ENCODE results near the gene PIP4K2A. TPM values are rescaled to one million over a fixed set of nuclear protein-coding genes. Genes with fewer than 3 reads are reported as not detected.
A peak's percentile ranks its signal among the peaks of the same experiment; 100 is the strongest.

Gene PIP4K2A
- total and polyA plus RNA-seq, 2 of the 13 experiments (the other 11 are each of a cell fraction or from before 2014, with no cell fraction given), result 9.1 to 22.6 TPM

GRCh38 chr10:22713853-22714478 is 412 bp downstream of the PIP4K2A start (continued):
- TF ChIP-seq ZNF766 (CRISPR knock-in tag; IDR thresholded peaks at IDR 0.05; ENCODE audit: borderline replicate concordance) (0 out of 2 replicates have a peak, but pooled peaks have one; percentile 9), TCF12 (IDR thresholded peaks at IDR 0.05) (no peak), TCF12 (CRISPR knock-in tag; IDR thresholded peaks at IDR 0.05) (no peak), KDM5B (CRISPR knock-in tag; IDR thresholded peaks at IDR 0.05; ENCODE audit: borderline replicate concordance) (0 out of 2 replicates have a peak, but pooled peaks have one; percentile 13), ZIK1 (CRISPR knock-in tag; IDR thresholded peaks at IDR 0.05; ENCODE audit: borderline replicate concordance, low read depth) (no peak), HES4 (CRISPR knock-in tag; IDR thresholded peaks at IDR 0.05; ENCODE audit: borderline replicate concordance) (no peak), CBX1 (IDR thresholded peaks at IDR 0.05; ENCODE audit: low read depth) (no peak), ESRRA (CRISPR knock-in tag; IDR thresholded peaks at IDR 0.05; ENCODE audit: low read depth) (no peak), MTERF4 (CRISPR knock-in tag; IDR thresholded peaks at IDR 0.05) (no peak), ZNF317 (CRISPR knock-in tag; IDR thresholded peaks at IDR 0.05) (no peak), ATF3 (CRISPR knock-in tag; IDR thresholded peaks at IDR 0.05) (no peak), ZNF547 (CRISPR knock-in tag; IDR thresholded peaks at IDR 0.05) (no peak), ZBTB1 (CRISPR knock-in tag; IDR thresholded peaks at IDR 0.05; ENCODE audit: borderline replicate concordance) (no peak), ZNF737 (CRISPR knock-in tag; IDR thresholded peaks at IDR 0.05; ENCODE audit: borderline replicate concordance) (no peak), KDM2A (CRISPR knock-in tag; IDR thresholded peaks at IDR 0.05; ENCODE audit: borderline replicate concordance, low read depth) (peak; percentile 25; the same call in 1 of the 2 replicates)
